GM21528 (cell line): Measurements from ENCODE around the gene SIAH2.
A peak's percentile ranks its signal among the peaks of the same experiment; 100 is the strongest.
"Not testable (repeated sequence)": the region's sequence is repeated elsewhere in the genome, so short reads cannot be mapped to it uniquely, and the experiment has no call there.

ENCODE experiments used
- ATAC-seq: cut with Tn5 transposase; IDR thresholded peaks from one replicate; pipeline ENCODE4 v1.9.1; 2021; ENCODE audit warnings: mild to moderate bottlenecking, moderate library complexity; ENCODE audit not compliant: unreplicated experiment, low FRiP score

SIAH2 gene

DNA sequence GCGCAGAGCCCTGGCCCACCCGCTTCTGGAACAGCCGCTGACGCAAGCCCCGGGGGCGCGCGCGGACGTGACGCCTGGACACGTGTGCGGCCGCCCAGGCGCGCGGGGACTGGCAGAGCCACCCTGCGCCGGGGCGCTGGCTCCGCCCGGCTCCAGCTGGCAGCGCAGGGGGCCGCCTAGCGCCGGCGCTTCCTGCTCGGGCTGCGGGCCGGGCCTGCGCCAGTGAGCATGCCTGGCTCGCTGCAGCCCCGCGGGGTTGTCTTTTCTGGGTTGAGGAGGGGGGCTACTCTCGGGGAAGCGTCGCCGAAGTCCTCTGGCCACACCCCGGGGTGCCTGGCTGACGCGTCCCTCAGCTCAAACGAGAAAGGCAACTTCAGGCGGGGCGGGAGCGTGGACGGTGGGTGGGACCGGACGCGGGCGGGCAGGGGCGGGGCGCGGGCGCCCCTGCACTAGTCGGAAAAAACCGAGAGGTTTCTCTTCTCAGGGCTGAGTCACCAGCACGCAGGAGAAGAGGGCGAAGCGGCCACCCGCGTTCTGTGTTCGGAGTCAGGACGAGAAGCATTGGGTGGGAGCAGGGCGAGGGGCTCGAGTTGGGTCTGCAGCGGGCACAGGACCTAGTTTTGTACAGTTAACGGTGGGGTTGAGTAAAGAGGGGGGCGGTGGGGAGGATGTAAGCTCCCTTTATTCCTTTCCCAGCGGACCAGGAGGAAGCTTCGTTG is at the start of gene SIAH2:
TSS of gene SIAH2 (minus strand) at position 48 of the 719 bp plus-strand sequence. CDS start 320 bp downstream, outside the sequence.
- ATAC-seq, result peak; percentile 62

GRCh38 chr3:150811984-150812383 is 49.0 kb upstream of the SIAH2 start:
- ATAC-seq, result no peak

DNA sequence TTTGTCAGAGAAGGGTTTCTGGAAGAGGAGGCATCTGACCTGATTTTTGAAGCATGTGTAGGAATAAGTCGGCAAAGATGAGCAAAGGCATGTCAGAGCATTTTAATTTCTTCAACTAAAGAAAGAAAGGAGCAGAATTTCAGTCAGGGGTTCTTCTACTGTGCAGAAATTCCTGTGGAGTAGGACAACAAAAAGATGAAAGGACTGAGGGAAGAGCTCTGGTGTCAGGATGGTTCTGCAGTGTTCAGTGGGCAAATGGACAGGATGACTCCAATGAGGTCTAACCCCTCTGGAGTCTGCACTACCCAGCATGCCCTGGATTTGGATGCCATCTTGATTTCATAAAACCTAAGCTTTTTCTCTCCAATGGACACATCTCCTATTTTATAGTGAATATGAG is 47.7 kb upstream of the SIAH2 start:
- ATAC-seq, result no peak

- ATAC-seq, result no peak
Observed at GRCh38 chr3:150806185-150806835, 43.3 kb upstream of the SIAH2 start.

- ATAC-seq, result no peak
Observed at GRCh38 chr3:150805354-150805753, 42.4 kb upstream of the SIAH2 start.

DNA sequence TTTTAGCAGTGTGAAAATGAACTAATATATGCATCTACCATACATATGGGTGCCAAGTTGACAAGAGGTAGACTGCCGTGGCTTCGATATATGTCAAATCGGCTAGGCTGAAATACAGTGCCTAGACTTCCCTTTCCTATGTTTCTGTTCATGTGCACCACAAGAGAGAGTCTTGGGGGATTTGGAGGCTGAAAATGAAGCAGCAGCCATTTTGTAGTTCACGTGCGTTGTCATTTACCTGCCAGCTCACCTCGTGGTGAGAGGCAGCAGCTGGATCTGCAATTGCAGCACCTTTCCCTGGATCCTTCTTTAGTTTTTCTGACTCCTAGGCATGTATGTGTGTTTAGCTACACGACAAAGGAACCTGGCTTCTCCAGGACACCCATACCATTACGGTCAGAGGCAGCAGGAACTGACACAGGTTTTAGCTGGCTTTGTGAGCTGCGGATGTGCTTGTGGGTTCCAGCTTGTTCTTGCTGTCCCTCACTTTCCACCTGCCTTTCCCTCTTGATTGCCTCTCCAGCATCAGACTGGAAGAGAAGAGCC is 40.5 kb upstream of the SIAH2 start:
- ATAC-seq, result no peak

- no peak for ATAC-seq
Observed at GRCh38 chr3:150800722-150801121, 37.8 kb upstream of the SIAH2 start.

DNA sequence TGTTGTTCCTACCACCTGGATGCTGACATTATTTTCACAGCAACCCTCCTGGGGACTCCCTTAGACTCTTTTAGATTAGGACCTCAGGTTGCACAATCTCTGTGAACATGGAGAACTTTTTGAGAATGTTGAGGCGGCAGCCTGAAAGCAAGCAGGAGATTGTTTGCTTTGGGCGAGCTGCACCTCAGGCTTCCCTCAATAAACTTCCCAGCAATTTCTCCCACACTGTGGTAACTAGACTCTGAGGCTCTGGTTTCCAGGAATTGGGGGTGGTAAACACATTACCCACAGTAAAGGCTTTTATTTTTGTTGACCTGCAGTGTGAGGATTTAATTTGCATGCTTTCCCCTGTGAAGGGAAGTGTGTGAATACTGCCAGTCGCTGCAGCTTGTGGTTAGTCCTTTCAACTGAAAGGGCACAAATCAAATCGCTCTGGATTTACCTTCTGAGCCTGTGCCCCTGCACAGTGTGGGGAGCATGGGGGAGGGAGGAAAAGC is 35.2 kb upstream of the SIAH2 start:
- no peak for ATAC-seq

GRCh38 chr3:150797155-150797554 is 34.2 kb upstream of the SIAH2 start:
- ATAC-seq, result no peak

DNA sequence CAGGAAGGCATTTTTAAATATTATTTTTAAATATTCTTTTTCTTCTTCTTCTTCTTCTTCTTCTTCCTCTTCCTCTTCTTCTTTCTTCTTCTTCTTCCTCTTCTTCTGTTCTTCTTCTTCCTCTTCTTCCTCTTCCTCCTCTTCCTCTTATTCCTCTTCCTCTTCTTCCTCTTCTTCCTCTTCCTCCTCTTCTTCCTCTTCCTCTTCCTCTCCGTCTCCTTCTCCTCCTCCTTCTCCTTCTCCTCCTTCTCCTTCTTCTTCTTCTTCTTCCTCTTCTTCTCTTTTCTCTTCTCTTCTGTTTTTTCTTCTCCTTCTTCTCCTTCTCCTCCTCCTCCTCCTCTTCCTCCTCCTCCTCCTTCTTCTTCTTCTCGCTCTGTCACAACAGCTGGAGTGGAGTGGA is 33.6 kb upstream of the SIAH2 start:
- not testable (repeated sequence) for ATAC-seq

DNA sequence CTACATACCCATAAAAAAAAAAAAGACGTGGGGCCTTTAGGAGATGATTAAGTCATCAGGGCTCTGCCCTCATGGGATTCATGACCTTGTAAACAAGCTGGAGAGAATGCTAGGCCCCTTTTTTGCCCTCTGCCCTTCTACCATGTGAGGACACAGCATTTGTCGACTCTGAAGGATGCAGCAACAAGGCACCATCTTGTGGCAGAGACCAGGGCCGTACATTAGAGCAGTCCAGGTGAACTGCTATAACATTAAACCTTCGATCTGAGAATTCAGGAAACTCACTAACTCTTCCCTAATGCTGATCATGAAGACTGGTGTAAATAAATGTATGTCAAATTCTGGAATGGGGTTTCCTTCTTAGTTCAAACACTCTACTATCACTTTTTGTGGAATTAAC is 30.7 kb upstream of the SIAH2 start:
- ATAC-seq, result no peak

- no peak for ATAC-seq
Observed at GRCh38 chr3:150790629-150791028, 27.7 kb upstream of the SIAH2 start.

GRCh38 chr3:150789451-150789850 is 26.5 kb upstream of the SIAH2 start:
- no peak for ATAC-seq

DNA sequence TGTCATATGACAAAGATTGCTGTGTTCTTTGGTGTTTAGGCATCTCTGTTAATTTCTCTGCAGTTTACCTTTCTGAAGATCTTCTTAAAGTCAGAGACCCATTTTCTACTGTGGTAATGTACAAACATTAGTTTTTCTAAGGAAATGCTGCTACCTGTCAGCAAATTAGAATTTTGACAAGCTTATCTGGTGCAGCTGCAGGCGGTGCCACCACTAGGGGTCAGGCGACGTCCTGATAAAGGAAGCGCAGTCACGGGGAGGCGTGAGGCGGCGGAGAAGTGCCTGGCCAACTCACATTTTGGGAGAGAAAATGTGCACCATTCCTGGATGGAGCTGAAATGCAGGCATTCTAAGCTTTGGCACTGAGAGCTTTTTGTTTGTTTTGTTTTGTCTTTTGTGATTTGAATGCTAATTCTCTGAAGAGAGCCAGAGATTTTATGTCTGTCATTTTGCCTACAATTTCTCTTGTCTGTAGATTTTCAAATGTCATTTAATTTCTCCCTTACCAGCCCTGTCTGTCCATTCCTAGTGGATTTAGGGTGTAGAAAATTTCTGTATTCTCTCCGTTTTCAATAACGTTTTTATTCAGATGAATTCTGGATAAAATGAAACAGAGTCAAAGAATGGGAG is 24.9 kb upstream of the SIAH2 start:
- peak; percentile 70 for ATAC-seq

- no peak for ATAC-seq
Observed at GRCh38 chr3:150786791-150787190, 23.8 kb upstream of the SIAH2 start.

DNA sequence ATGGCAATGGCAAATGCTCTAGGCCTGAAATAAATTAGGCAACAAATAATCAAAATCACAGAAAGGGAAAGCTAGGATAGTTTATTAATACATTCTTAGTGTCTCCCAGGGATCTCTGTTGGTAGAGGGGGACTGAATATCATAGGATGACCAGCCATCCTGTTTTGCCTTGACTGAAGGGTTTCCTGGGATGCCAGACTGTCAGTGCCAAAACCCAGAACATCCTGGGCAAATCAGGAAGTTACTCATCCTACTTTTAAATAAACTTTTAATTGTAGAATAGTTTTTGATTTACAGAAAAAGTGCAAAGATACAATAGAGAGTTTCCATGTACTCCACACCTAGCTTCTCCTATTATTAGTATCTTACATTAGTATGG is 21.8 kb upstream of the SIAH2 start:
- no peak for ATAC-seq

GRCh38 chr3:150783920-150784746 is 21.2 kb upstream of the SIAH2 start:
- peak; percentile 58 for ATAC-seq

DNA sequence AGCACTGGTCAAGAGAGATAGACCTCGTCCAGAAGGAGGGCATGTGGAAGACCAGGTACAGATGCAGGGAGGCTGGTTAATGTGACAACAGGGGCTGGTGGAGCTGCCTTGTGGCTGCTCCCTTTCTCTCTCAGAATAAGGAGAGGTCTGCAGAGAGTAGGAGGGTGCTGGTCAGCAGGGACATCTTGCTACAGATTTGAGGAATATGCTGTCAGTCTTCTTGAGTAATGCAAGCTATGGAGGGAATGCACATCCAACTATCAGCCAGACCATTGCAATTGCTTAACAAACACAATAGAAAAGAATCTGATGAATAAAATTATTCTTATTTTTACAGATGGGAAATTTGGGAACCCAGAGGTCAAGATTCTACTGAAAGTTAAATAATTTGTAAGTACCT is 20.3 kb upstream of the SIAH2 start:
- no peak for ATAC-seq

GRCh38 chr3:150779402-150779858 is 16.5 kb upstream of the SIAH2 start:
- no peak for ATAC-seq

DNA sequence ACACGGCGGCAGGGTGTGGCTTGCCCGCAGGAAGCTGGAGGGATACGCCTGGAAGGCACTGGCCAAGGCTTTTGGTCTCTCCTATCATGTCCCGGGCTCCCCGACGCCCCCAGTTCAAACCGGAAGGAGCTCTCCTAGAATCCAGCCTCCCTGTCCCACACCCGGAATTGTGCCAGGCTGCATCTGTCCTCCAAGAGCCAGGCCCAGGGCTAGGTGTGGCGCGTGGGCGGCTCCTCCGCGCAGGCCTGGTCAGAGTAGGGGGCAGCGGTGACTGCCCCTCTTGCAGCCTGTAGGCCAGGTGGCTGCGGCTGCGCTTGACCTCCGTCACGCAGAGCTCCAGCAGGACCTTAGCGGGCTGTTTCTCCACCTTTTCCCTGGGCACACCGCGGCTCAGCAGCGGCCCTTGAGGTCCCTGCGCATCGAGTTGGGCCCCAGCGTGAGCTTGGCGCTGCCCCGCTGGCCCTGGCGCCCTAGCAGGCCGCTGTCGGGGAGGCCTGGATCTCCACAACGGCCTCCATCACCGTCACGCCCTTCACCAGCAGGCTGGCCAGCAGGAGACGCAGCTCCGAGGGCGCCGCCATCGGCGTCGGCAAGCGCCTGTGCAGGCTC is 15.9 kb upstream of the SIAH2 start:
- no peak for ATAC-seq
